ENCODE data around the gene CDKN2C.

Gene CDKN2C

GRCh38 chr1:50966991-50967390 lies 3.1 kb upstream of the CDKN2C start:
- DNase-seq (ENCODE audit: low read depth), result no peak
- no peak for TF ChIP-seq CTCF (IDR thresholded peaks at IDR 0.05; ENCODE audit: low read length, missing control alignments)
- no peak overlapping the region for H3K4me3 ChIP-seq (replicated peaks; ENCODE audit: low read depth, low read length)

- TF ChIP-seq CTCF (IDR thresholded peaks at IDR 0.05; ENCODE audit: low read length, missing control alignments), result no peak
- DNase-seq (ENCODE audit: low read depth), result no peak
- H3K4me3 ChIP-seq (replicated peaks; ENCODE audit: low read depth, low read length), result peak overlapping the region; percentile 97
These were observed 2.5 kb upstream of the CDKN2C start for GRCh38 chr1:50967416-50968157.

- peak; percentile 24 for TF ChIP-seq CTCF (IDR thresholded peaks at IDR 0.05; ENCODE audit: low read length, missing control alignments)
- peak; percentile 91 for DNase-seq (ENCODE audit: low read depth)
- H3K4me3 ChIP-seq (replicated peaks; ENCODE audit: low read depth, low read length), result peak overlapping the region; percentile 97
These were observed 1.8 kb upstream of the CDKN2C start for GRCh38 chr1:50968158-50968820.

GRCh38 chr1:50968821-50969610 lies 1.0 kb upstream of the CDKN2C start:
- peak; percentile 12 for DNase-seq (ENCODE audit: low read depth)
- no peak for TF ChIP-seq CTCF (IDR thresholded peaks at IDR 0.05; ENCODE audit: low read length, missing control alignments)
- H3K4me3 ChIP-seq (replicated peaks; ENCODE audit: low read depth, low read length), result peak overlapping the region; percentile 97

- no peak for TF ChIP-seq CTCF (IDR thresholded peaks at IDR 0.05; ENCODE audit: low read length, missing control alignments)
- DNase-seq (ENCODE audit: low read depth), result no peak
- peak overlapping the region; percentile 97 for H3K4me3 ChIP-seq (replicated peaks; ENCODE audit: low read depth, low read length)
These were observed 453 bp downstream of the CDKN2C start for GRCh38 chr1:50970509-50970887.

- peak overlapping the region; percentile 97 for H3K4me3 ChIP-seq (replicated peaks; ENCODE audit: low read depth, low read length)
- no peak for DNase-seq (ENCODE audit: low read depth)
- no peak for TF ChIP-seq CTCF (IDR thresholded peaks at IDR 0.05; ENCODE audit: low read length, missing control alignments)
These were observed 1.0 kb downstream of the CDKN2C start for GRCh38 chr1:50970931-50971582.

All from fibroblast of pulmonary artery (primary cell).